HCT116 (cell line): ENCODE results near the gene NPHS1. TPM values are rescaled to one million over a fixed set of nuclear protein-coding genes. Genes with fewer than 3 reads are reported as not detected.
"Not testable (repeated sequence)": the region's sequence is repeated elsewhere in the genome, so short reads cannot be mapped to it uniquely, and the experiment has no call there.

Experiments
- ATAC-seq: fragments of 200-7000 bp; cut with Tn5 transposase; 2 replicates; pipeline ENCODE4 v1.9.1; 2020; ENCODE audit warnings: mild to moderate bottlenecking, moderate library complexity
- BruUV-seq: library from RNA; stranded (reverse); fragments of 400-500 nt; replicated peaks from 2 replicates; lab custom pipeline; 2021; lab: Mats Ljungman, UMichigan
- CTCF ChIA-PET: fragments of 300-600 bp; sonication (Branson Sonifier 250); formaldehyde crosslinking; loops from one replicate; lab custom pipeline; 2021; ENCODE audit warnings: antibody characterized with exemption; lab: Charles Lee
- POLR2A ChIA-PET: fragments of 300-600, 350-600 bp; sonication (Branson Sonifier 250); formaldehyde crosslinking; loops from one replicate; lab custom pipeline; 2021; ENCODE audit warnings: antibody characterized with exemption; lab: Charles Lee
- RAD21 ChIA-PET, 2 experiments: fragments of 300-600 bp; sonication (Branson Sonifier 250); formaldehyde crosslinking; loops; one replicate each; lab custom pipeline; 2023; ENCODE audit warnings: low total read pairs in 2 of 2; ENCODE audit not compliant: uncharacterized antibody in 2 of 2, unreplicated experiment in 2 of 2, low non-redundant PET in 1 of 2; lab: Charles Lee
- DNase-seq: peaks from one replicate; pipeline ENCODE4 v3.0.0-alpha.2; 2010; ENCODE audit warnings: low read depth, low spot score
- H2AFZ ChIP-seq: fragments of 200-600 bp; shearing (Covaris generic), sonication (generic); 2 replicates; pipeline ENCODE4 v1.6.1; 2017; ENCODE audit warnings: low read depth, mixed run types, mixed read lengths, antibody characterized with exemption, low read length; ENCODE audit not compliant: poor library complexity, severe bottlenecking
- H3K27ac ChIP-seq: 2 replicates; pipeline ENCODE4 v1.5.1; 2012; ENCODE audit warnings: low read depth, low read length
- H3K27me3 ChIP-seq: fragments of 200-600 bp; sonication (generic); 2 replicates; pipeline ENCODE4 v1.6.1; 2016; ENCODE audit warnings: mixed run types, low read length, mixed read lengths; ENCODE audit not compliant: insufficient read depth
- H3K36me3 ChIP-seq, 2 experiments: fragments of 200-500 bp in 1 of 2; fragments of 200-600 bp in 1 of 2; sonication (Bioruptor generic) in 1 of 2; sonication (generic) in 1 of 2; 2 replicates each; pipeline versions ENCODE4 v1.5.1 to v1.6.1; 2014 to 2016; ENCODE audit warnings: low read length in 2 of 2, inconsistent platforms in 1 of 2, mixed read lengths in 1 of 2, mixed run types in 1 of 2; ENCODE audit not compliant: insufficient read depth in 2 of 2, control insufficient read depth in 1 of 2
- H3K4me1 ChIP-seq, 2 experiments: fragments of 200-600 bp in 1 of 2; sonication (generic) in 1 of 2; 2 replicates each; pipeline versions ENCODE4 v1.5.1 to v1.6.1; 2012 to 2017; ENCODE audit warnings: low read length in 2 of 2, inconsistent platforms in 1 of 2, mild to moderate bottlenecking in 1 of 2, mixed read lengths in 1 of 2, mixed run types in 1 of 2, moderate library complexity in 1 of 2; ENCODE audit not compliant: insufficient read depth in 2 of 2, control insufficient read depth in 1 of 2
- H3K4me2 ChIP-seq: fragments of 200-600 bp; sonication (generic); 2 replicates; pipeline ENCODE4 v1.6.1; 2017; ENCODE audit warnings: mixed run types, low read length, mixed read lengths
- H3K4me3 ChIP-seq, 2 experiments: fragments of 200-600 bp in 1 of 2; sonication (generic) in 1 of 2; replicated peaks in 1 of 2; 2 replicates each; pipeline ENCODE4 v1.5.1; 2011 to 2016; ENCODE audit warnings: low read length in 2 of 2, control low read depth in 1 of 2, low read depth in 1 of 2, mild to moderate bottlenecking in 1 of 2, mixed read lengths in 1 of 2, mixed run types in 1 of 2
- H3K79me2 ChIP-seq: fragments of 200-600 bp; sonication (generic); 2 replicates; pipeline ENCODE4 v1.6.1; 2017; ENCODE audit warnings: mild to moderate bottlenecking, mixed run types, low read length, moderate library complexity, mixed read lengths; ENCODE audit not compliant: insufficient read depth
- H3K9ac ChIP-seq: fragments of 200-600 bp; sonication (generic); 2 replicates; pipeline ENCODE4 v1.6.1; 2016; ENCODE audit warnings: low read length, mixed read lengths
- H3K9me2 ChIP-seq: fragments of 200-600 bp; sonication (generic), shearing (Covaris generic); 2 replicates; pipeline ENCODE4 v1.6.1; 2017; ENCODE audit warnings: mixed run types, mild to moderate bottlenecking, moderate library complexity; ENCODE audit not compliant: insufficient read depth
- H3K9me3 ChIP-seq, 2 experiments: fragments of 200-500 bp in 1 of 2; fragments of 200-600 bp in 1 of 2; sonication (Bioruptor generic) in 1 of 2; sonication (generic) in 1 of 2; 2 replicates each; pipeline ENCODE4 v1.6.1; 2014 to 2017; ENCODE audit warnings: low read length in 2 of 2, mixed read lengths in 2 of 2, inconsistent platforms in 1 of 2, low read depth in 1 of 2, mild to moderate bottlenecking in 1 of 2, mixed run types in 1 of 2, moderate library complexity in 1 of 2; ENCODE audit not compliant: control insufficient read depth in 1 of 2, insufficient read depth in 1 of 2
- H4K20me1 ChIP-seq: fragments of 200-600 bp; sonication (generic), shearing (Covaris generic); 2 replicates; pipeline ENCODE4 v1.6.1; 2017; ENCODE audit warnings: mixed run types, mild to moderate bottlenecking, moderate library complexity; ENCODE audit not compliant: insufficient read depth
- ATF3 ChIP-seq: IDR thresholded peaks from 2 replicates; pipeline ENCODE4 v1.6.1; 2012
- CEBPB ChIP-seq: IDR thresholded peaks from 2 replicates; pipeline ENCODE4 v1.6.1; 2012; ENCODE audit warnings: low read depth
- EGR1 ChIP-seq: IDR thresholded peaks from 2 replicates; pipeline ENCODE4 v1.6.1; 2012; ENCODE audit warnings: low read depth
- ELF1 ChIP-seq: IDR thresholded peaks from 2 replicates; pipeline ENCODE4 v1.6.1; 2012; ENCODE audit warnings: low read depth, borderline replicate concordance
- JUND ChIP-seq: IDR thresholded peaks from 2 replicates; pipeline ENCODE4 v1.6.1; 2012
- POLR2A ChIP-seq: IDR thresholded peaks from 2 replicates; pipeline ENCODE4 v1.7.0; 2011; ENCODE audit warnings: borderline replicate concordance; ENCODE audit not compliant: insufficient read depth, insufficient read length; ENCODE audit errors: extremely low read depth
- POLR2AphosphoS5 ChIP-seq: IDR thresholded peaks from 2 replicates; pipeline ENCODE4 v1.6.1; 2011; ENCODE audit warnings: mild to moderate bottlenecking, low read depth, low read length, moderate library complexity
- REST ChIP-seq: IDR thresholded peaks from 2 replicates; pipeline ENCODE4 v1.6.1; 2012; ENCODE audit warnings: low read depth
- SP1 ChIP-seq: IDR thresholded peaks from 2 replicates; pipeline ENCODE4 v1.6.1; 2012; ENCODE audit warnings: low read depth
- TCF7L2 ChIP-seq: IDR thresholded peaks from 2 replicates; pipeline ENCODE4 v1.7.0; 2011; ENCODE audit warnings: borderline replicate concordance, inconsistent platforms; ENCODE audit not compliant: insufficient read depth, insufficient read length; ENCODE audit errors: extremely low read depth
- YY1 ChIP-seq: IDR thresholded peaks from 2 replicates; pipeline ENCODE4 v1.6.1; 2011; ENCODE audit warnings: low read length, low read depth, moderate library complexity, mild to moderate bottlenecking; ENCODE audit not compliant: insufficient replicate concordance; ENCODE audit errors: extremely low read depth
- ZFX ChIP-seq: fragments of 450-650 bp; IDR thresholded peaks from 2 replicates; pipeline ENCODE4 v1.6.1; 2017
- ZNF274 ChIP-seq: fragments of 200-500 bp; sonication (Bioruptor generic); IDR thresholded peaks from 2 replicates; pipeline ENCODE4 v1.6.1; 2014; ENCODE audit warnings: mild to moderate bottlenecking, low read depth, low read length, inconsistent platforms
- intact Hi-C: fragments of 100-400 bp; cut with micrococcal nuclease; formaldehyde crosslinking; loops from 2 replicates; pipeline ENCODE4 v1.10.0; 2022
- total RNA-seq: library from RNA; stranded (reverse); gene quantifications from one replicate; pipeline ENCODE4 v1.2.1, GENCODE V29; 2021; ENCODE audit not compliant: unreplicated experiment

NPHS1 gene
- total RNA-seq, 1 experiment from 2014 or later = 0.57 TPM

GRCh38 chr19:35870124-35870736, 17.9 kb upstream of the NPHS1 start:
- CTCF ChIA-PET = interaction anchor here (1.3 to 2.5 kb wide), 2 partner anchors 10 to 12 kb away, joined by 4 to 12 read pairs; no protein-coding TSS in a partner anchor
- DNase-seq, H3K36me3 ChIP-seq, H3K9me2 ChIP-seq, H4K20me1 ChIP-seq, H3K79me2 ChIP-seq, H3K9me3 ChIP-seq, BruUV-seq, intact Hi-C loops, H3K9ac ChIP-seq, H3K27me3 ChIP-seq: not testable (repeated sequence)
- Histone ChIP-seq H3K4me3 (peak overlapping the region; percentile 43 to 49), H3K4me1 (peaks cover 15 to 30% of the 10 kb centered on the region in 2 experiments; a peak in 3 of 4 replicates), H3K4me2 (peak overlapping the region; percentile 80), H3K27ac (peak overlapping the region; percentile 43), H2AFZ (peak overlapping the region; percentile 83)
- peak; percentile 6 for TF ChIP-seq POLR2A
- POLR2A ChIA-PET = interaction anchor here (0.6 to 1.6 kb wide), 10 partner anchors 9 to 125 kb away, joined by 3 to 9 read pairs (median 3); partner anchors contain the start of genes LIN37, NFKBID and PSENEN
- peak; percentile 9 for ATAC-seq
- RAD21 ChIA-PET = interaction anchor here (0.6 to 1.2 kb wide), 2 partner anchors 9 to 107 kb away, joined by 3 read pairs; no protein-coding TSS in a partner anchor

- Histone ChIP-seq H2AFZ (peak overlapping the region; percentile 83), H3K4me1 (peaks cover 15 to 30% of the 10 kb centered on the region in 2 experiments; a peak in 3 of 4 replicates), H3K4me3 (peak overlapping the region; percentile 49 to 61), H3K9ac (peak overlapping the region; percentile 48; the same call in 1 of the 2 replicates), H3K36me3 (no peaks in the 10 kb centered on the region), H3K9me2 (no peaks in the 10 kb centered on the region), H3K27me3 (no peaks in the 10 kb centered on the region), H3K9me3 (no peaks in the 10 kb centered on the region), H3K27ac (peak overlapping the region; percentile 43), H4K20me1 (no peaks in the 10 kb centered on the region), H3K4me2 (peak overlapping the region; percentile 80), H3K79me2 (no peaks in the 10 kb centered on the region)
- ATAC-seq = peak; percentile 85
- intact Hi-C loops = no loop called here
- RAD21 ChIA-PET = interaction anchor here (0.6 to 1.2 kb wide), 4 partner anchors 10 to 601 kb away, joined by 3 to 4 read pairs (median 3); partner anchors contain the start of gene THAP8 (in 1 of the 2)
- BruUV-seq = no TSS peak
- POLR2A ChIA-PET = interaction anchor here (0.6 to 1.6 kb wide), 9 partner anchors 9 to 124 kb away, joined by 3 to 9 read pairs (median 3); partner anchors contain the start of genes LIN37, NFKBID and PSENEN
- DNase-seq = peak; percentile 89
- CTCF ChIA-PET = interaction anchor here (1.3 to 2.5 kb wide), 2 partner anchors 10 to 13 kb away, joined by 4 to 12 read pairs; no protein-coding TSS in a partner anchor
- TF ChIP-seq EGR1 = 0 out of 2 replicates have a peak, but pooled peaks have one; percentile 20
- TF ChIP-seq ZNF274 = no peak
- peak; percentile 29; the same call in 1 of the 2 replicates for TF ChIP-seq SP1
- TF ChIP-seq TCF7L2 = no peak
- no peak for TF ChIP-seq JUND
- TF ChIP-seq REST = no peak
- no peak for TF ChIP-seq YY1
- peak; percentile 45; the same call in 1 of the 2 replicates for TF ChIP-seq POLR2AphosphoS5
- no peak for TF ChIP-seq ATF3
- no peak for TF ChIP-seq ZFX
- TF ChIP-seq CEBPB = no peak
- TF ChIP-seq POLR2A = peak; percentile 17
- no peak for TF ChIP-seq ELF1
Observed at GRCh38 chr19:35869327-35870123, 17.2 kb upstream of the NPHS1 start.
